Astrocyte of the hippocampus (primary cell): ENCODE measurements around the gene LDB3.
A peak's percentile ranks its signal among the peaks of the same experiment; 100 is the strongest.
"Not testable (repeated sequence)": the region's sequence is repeated elsewhere in the genome, so short reads cannot be mapped to it uniquely, and the experiment has no call there.

Experiments
- DNase-seq: peaks from one replicate; pipeline ENCODE4 v3.0.0; 2011; ENCODE audit warnings: low read depth, low spot score

The LDB3 gene

DNA sequence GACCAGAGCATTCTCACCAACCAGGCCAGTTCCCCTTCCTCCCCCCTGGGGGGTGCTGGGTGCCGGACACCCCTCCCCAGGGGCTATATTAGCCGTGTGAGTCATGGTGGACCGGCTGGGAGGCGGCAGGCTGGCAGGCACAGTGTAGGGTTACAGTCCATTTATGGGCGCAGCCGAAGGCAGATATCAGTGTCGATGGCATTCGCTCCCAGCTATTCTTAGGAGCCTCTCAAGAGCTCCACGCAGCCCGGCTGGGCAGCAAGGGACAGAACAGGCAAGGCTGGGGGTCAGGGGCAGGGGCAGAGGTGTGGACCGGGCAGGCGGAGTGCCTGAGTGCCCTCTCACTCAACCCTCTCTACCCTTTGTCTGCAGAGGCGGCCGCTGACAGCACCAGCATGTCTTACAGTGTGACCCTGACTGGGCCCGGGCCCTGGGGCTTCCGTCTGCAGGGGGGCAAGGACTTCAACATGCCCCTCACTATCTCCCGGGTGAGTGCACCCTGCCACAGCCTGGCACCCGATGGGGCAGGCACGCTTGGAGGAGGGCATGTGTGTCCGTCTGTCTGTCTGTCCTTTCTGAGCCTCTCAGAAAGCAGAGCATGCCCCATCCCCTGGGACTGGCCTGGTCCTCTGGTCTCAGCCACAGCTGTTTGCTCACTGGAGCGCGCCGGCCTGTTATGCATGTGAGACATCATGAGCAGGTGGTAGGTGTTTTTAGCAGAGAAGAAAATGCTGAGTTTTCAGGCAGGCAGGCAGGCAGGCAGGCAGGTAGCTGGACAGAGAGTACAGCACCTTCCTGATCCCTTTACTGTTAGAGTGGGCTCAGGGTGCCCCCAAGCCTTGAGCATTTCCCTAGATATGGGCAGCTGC lies at the start of gene LDB3:
Gene LDB3 (plus strand): TSS at position 215 of the 869 bp plus-strand sequence. CDS start 181 bp downstream, at position 396.
- DNase-seq: peak; percentile 79

DNA sequence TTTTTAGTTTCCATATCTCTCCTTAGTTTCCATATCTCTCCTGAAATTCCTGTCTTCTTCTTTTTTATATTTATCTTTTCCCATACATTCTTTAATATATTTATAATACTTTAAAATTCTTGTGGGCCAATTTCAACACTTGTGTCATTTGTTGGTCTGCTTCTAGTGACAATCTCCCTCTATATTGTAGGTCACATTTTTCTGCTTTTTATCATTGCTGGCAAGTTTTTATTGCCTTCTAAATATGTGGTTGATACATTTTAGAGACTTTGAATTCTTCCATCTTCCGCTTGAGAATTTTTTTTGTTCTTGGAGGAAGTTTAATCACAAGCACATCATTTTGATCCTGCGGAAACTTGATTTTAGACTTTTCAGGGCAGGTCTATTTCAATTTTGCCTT lies 40.0 kb upstream of the LDB3 start:
- DNase-seq: no peak

DNA sequence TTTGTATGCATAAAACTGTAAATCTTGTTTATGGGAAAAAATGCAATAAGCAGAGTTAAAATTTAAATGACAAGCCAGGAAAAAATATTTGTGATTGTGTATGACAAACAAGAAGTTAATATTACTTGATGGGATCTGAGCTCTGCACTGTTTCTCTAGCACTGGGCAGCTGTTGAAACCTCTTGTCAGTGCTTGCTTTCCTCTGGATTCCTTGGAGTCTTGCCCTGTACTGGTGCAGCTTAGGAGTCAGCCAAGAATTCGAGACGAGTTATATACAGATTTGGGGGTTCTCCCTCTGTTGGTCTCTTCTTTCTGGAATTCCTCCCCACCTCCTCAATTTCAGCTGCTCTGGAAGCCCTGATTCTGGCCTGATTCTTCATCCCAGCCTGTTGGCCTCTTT lies 38.2 kb upstream of the LDB3 start:
- DNase-seq: no peak

DNA sequence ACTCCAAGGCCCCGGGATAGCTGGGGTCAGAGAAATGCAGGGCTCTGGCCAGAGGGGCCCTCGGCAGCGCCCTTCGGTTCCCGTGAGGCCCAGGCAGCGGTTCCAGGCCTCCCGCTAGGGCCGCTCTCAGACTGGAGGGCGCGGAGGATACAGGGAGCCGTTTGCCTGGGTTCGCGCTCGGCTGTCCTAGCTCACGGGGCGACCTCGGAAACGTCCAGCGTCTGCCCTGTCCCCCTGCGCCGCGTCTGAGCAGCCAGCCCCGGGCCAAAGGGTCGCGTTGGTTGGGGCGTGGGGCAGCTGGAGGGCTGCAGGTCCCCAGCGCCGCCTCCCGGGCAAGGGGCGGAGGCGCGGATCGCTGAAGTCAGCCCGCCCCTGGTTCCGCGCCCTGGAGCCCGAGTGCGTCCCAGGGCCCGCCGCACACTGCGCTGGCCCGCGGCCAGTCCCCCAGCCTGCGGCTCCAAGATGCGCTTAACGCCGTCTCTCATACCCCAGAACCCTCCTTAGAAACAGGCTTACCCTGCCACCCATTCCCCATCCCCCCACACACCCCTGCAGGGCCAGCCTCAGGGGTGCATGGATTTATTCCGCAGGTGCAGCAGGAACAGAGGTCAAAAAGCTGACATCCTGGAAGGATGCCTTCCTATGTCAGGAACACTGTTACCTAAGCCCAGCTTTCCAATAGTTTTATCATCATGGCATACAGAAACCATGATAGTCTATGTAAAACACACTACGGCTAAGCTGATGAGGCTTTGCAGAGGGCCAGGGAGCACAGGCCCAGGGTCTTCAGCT lies 36.1 kb upstream of the LDB3 start:
- peak; percentile 59 for DNase-seq

- no peak for DNase-seq
These were observed 35.4 kb upstream of the LDB3 start for GRCh38 chr10:86632951-86633350.

GRCh38 chr10:86635402-86635801 lies 32.9 kb upstream of the LDB3 start:
- DNase-seq: peak; percentile 69

GRCh38 chr10:86636311-86636710 lies 32.0 kb upstream of the LDB3 start:
- DNase-seq: no peak

GRCh38 chr10:86642021-86642420 lies 26.3 kb upstream of the LDB3 start:
- DNase-seq: no peak

DNA sequence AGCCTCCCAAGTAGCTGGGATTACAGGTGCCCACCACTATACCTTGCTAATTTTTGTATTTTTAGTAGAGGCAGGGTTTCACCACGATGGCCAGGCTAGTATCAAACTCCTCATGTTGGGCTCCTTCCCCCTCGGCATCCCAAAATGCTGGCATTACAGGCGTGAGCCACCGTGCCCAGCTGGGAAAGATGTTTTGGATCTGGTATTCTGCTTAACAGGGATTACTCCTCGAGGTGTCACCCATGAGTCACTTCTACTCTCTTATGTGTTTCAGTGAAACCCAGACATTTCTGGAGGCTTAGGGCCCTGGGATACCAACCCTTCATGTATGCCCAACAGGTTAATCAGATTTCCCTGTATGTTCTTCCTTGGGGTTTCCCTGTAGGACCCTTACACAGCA lies 25.8 kb upstream of the LDB3 start:
- peak; percentile 26 for DNase-seq

DNA sequence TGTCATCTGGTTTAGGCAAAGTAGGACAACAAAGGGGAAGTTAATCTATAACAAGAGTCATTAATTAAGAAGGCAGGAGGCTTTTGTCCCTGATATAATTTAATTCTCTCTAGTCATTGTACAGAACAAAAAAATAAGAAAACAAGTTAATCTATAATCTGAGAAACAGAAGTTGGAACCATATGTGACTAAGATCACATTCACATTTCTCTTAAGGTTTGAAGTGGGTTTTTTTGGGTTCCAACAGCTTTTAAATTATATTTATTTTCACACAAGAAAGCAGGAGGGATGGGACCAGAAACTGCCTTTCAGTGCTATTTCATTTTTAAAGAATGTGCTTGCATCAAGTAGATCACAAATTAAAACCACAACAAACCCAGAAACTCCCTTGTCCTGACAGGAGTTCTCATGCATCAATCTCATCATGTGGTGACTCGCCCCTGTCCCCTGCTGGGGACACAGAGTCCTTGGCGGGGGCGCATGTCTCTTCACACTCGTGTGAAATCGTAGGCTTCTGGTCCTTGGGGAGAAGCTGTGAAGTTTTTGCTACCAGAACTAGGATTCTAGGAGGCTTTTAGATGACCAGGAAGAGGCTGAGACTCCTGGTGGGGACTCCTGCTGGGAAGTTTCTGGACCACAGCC lies 24.0 kb upstream of the LDB3 start:
- no peak for DNase-seq

GRCh38 chr10:86644794-86645445 lies 23.4 kb upstream of the LDB3 start:
- DNase-seq: no peak

GRCh38 chr10:86645621-86646165 lies 22.6 kb upstream of the LDB3 start:
- DNase-seq: not testable (repeated sequence)

GRCh38 chr10:86646532-86646931 lies 21.8 kb upstream of the LDB3 start:
- DNase-seq: no peak

GRCh38 chr10:86646933-86647332 lies 21.4 kb upstream of the LDB3 start:
- DNase-seq: no peak

- DNase-seq: no peak
These were observed 20.3 kb upstream of the LDB3 start for GRCh38 chr10:86647773-86648703.

GRCh38 chr10:86648704-86649427 lies 19.4 kb upstream of the LDB3 start:
- DNase-seq: peak; percentile 50

GRCh38 chr10:86649471-86650150 lies 18.7 kb upstream of the LDB3 start:
- no peak for DNase-seq

GRCh38 chr10:86650151-86650550 lies 18.2 kb upstream of the LDB3 start:
- no peak for DNase-seq

DNA sequence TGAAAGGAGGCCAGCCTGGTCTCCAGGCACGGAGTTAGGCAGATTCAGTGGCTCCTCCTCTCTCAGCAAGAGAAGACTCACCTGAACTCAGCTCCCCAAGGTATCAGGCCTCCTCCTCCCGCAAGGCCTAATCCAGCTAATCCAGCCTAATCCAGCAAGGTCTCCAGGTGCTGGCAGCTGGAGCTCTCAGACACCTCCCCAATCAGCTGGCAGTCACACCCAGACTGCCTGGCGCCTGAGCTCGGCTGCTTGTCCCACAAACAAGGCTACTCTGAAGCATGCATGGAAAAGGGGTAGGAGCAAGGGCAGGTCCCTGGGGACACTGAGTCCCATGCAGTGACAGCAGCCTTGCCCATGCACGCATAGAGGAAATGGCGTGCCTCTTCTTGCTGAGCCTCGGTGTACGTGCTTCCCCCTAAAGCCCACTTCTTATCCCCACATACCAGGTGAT lies 17.3 kb upstream of the LDB3 start:
- DNase-seq: no peak
